Mononuclear cell (primary cell): ENCODE measurements around the gene ALK. TPM values are rescaled to one million over a fixed set of nuclear protein-coding genes. Genes with fewer than 3 reads are reported as not detected.

Source experiments
- H3K27me3 ChIP-seq: 2 replicates; pipeline ENCODE4 v1.6.0; 2011; ENCODE audit warnings: low read length, control low read depth; ENCODE audit not compliant: insufficient read depth
- H3K4me1 ChIP-seq: 2 replicates; pipeline ENCODE4 v1.5.1; 2011; ENCODE audit warnings: mild to moderate bottlenecking, low read length, control low read depth; ENCODE audit not compliant: insufficient read depth
- H3K4me3 ChIP-seq: 2 replicates; pipeline ENCODE4 v1.5.1; 2011; ENCODE audit warnings: mild to moderate bottlenecking, low read length, moderate library complexity
- H3K9me3 ChIP-seq: 2 replicates; pipeline ENCODE4 v1.5.1; 2011; ENCODE audit warnings: low read depth, mild to moderate bottlenecking, control low read depth, low read length
- total RNA-seq: library from RNA; depleted of rRNA; stranded (reverse); fragments of >200 nt; gene quantifications from one replicate; pipeline ENCODE4 v1.2.3, GENCODE V29; 2012

Gene ALK
- total RNA-seq, 1 donor, result not detected

GRCh38 chr2:29166242-29167039, 754.9 kb downstream of the ALK start:
- Histone ChIP-seq H3K4me1 (no peaks in the 10 kb centered on the region), H3K4me3 (no peak overlapping the region), H3K9me3 (no peaks in the 10 kb centered on the region), H3K27me3 (no peaks in the 10 kb centered on the region)

- no peaks in the 10 kb centered on the region for H3K9me3 ChIP-seq
- H3K4me3 ChIP-seq, result no peak overlapping the region
- no peaks in the 10 kb centered on the region for H3K4me1 ChIP-seq
- H3K27me3 ChIP-seq, result no peaks in the 10 kb centered on the region
Observed at GRCh38 chr2:29165362-29166241, 755.8 kb downstream of the ALK start.

GRCh38 chr2:29164091-29164846, 757.1 kb downstream of the ALK start:
- Histone ChIP-seq H3K4me1 (no peaks in the 10 kb centered on the region), H3K27me3 (no peaks in the 10 kb centered on the region), H3K4me3 (no peak overlapping the region), H3K9me3 (no peaks in the 10 kb centered on the region)

GRCh38 chr2:29162204-29162928, 759.0 kb downstream of the ALK start:
- Histone ChIP-seq H3K9me3 (no peaks in the 10 kb centered on the region), H3K27me3 (no peaks in the 10 kb centered on the region), H3K4me3 (no peak overlapping the region), H3K4me1 (no peaks in the 10 kb centered on the region)

GRCh38 chr2:29160184-29160583, 761.2 kb downstream of the ALK start:
- Histone ChIP-seq H3K9me3 (no peaks in the 10 kb centered on the region), H3K4me1 (no peaks in the 10 kb centered on the region), H3K27me3 (no peaks in the 10 kb centered on the region), H3K4me3 (no peak overlapping the region)

- Histone ChIP-seq H3K27me3 (no peaks in the 10 kb centered on the region), H3K4me3 (no peak overlapping the region), H3K9me3 (no peaks in the 10 kb centered on the region), H3K4me1 (no peaks in the 10 kb centered on the region)
Observed at GRCh38 chr2:29159125-29159524, 762.3 kb downstream of the ALK start.

GRCh38 chr2:29157131-29157530, 764.3 kb downstream of the ALK start:
- H3K4me1 ChIP-seq, result no peaks in the 10 kb centered on the region
- no peaks in the 10 kb centered on the region for H3K9me3 ChIP-seq
- no peaks in the 10 kb centered on the region for H3K27me3 ChIP-seq
- H3K4me3 ChIP-seq, result no peak overlapping the region

GRCh38 chr2:29155578-29155977, 765.8 kb downstream of the ALK start:
- no peaks in the 10 kb centered on the region for H3K4me1 ChIP-seq
- H3K9me3 ChIP-seq, result no peaks in the 10 kb centered on the region
- H3K27me3 ChIP-seq, result no peaks in the 10 kb centered on the region
- H3K4me3 ChIP-seq, result no peak overlapping the region

GRCh38 chr2:29154610-29155009, 766.8 kb downstream of the ALK start:
- Histone ChIP-seq H3K4me1 (no peaks in the 10 kb centered on the region), H3K9me3 (no peaks in the 10 kb centered on the region), H3K27me3 (no peaks in the 10 kb centered on the region), H3K4me3 (no peak overlapping the region)

- no peaks in the 10 kb centered on the region for H3K27me3 ChIP-seq
- H3K9me3 ChIP-seq, result no peaks in the 10 kb centered on the region
- no peak overlapping the region for H3K4me3 ChIP-seq
- no peaks in the 10 kb centered on the region for H3K4me1 ChIP-seq
Observed at GRCh38 chr2:29147963-29148362, 773.4 kb downstream of the ALK start.

GRCh38 chr2:29146197-29146596, 775.2 kb downstream of the ALK start:
- no peaks in the 10 kb centered on the region for H3K9me3 ChIP-seq
- H3K27me3 ChIP-seq, result no peaks in the 10 kb centered on the region
- H3K4me1 ChIP-seq, result no peaks in the 10 kb centered on the region
- H3K4me3 ChIP-seq, result no peak overlapping the region

GRCh38 chr2:29143657-29144056, 777.7 kb downstream of the ALK start:
- H3K9me3 ChIP-seq, result no peaks in the 10 kb centered on the region
- no peaks in the 10 kb centered on the region for H3K27me3 ChIP-seq
- no peaks in the 10 kb centered on the region for H3K4me1 ChIP-seq
- no peak overlapping the region for H3K4me3 ChIP-seq
